NK-92 treated with Interleukin-12 subunit alpha and Interleukin-12 subunit beta, amount 100 ng/mL, for 24 hours (cell line): Measurements from ENCODE around the gene DAND5.
"Not testable (repeated sequence)": the region's sequence is repeated elsewhere in the genome, so short reads cannot be mapped to it uniquely, and the experiment has no call there.

ENCODE experiments used
- DNase-seq: peaks from one replicate; lab custom pipeline; 2025; lab: John Stamatoyannopoulos, UW

DAND5 gene

DNA sequence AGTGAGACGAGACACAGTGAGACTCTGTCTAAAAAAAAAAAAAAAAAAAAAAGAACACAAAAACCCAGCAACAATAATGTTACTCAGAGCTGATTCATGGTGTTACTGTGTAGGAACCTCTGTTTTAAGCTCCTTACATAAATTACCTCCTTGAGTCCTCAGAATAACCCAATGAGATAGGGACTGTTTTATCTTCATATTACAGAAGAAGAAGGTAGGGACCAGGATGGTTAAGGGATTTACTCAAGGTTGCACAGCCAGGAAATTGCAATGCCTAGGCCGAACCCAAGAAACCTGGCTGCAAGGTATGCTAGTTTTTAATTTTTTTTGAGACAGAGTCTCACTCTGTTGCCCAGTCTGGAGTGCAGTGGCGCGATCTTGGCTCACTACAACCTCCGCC lies 1.5 kb upstream of the DAND5 start:
- no peak for DNase-seq

DNA sequence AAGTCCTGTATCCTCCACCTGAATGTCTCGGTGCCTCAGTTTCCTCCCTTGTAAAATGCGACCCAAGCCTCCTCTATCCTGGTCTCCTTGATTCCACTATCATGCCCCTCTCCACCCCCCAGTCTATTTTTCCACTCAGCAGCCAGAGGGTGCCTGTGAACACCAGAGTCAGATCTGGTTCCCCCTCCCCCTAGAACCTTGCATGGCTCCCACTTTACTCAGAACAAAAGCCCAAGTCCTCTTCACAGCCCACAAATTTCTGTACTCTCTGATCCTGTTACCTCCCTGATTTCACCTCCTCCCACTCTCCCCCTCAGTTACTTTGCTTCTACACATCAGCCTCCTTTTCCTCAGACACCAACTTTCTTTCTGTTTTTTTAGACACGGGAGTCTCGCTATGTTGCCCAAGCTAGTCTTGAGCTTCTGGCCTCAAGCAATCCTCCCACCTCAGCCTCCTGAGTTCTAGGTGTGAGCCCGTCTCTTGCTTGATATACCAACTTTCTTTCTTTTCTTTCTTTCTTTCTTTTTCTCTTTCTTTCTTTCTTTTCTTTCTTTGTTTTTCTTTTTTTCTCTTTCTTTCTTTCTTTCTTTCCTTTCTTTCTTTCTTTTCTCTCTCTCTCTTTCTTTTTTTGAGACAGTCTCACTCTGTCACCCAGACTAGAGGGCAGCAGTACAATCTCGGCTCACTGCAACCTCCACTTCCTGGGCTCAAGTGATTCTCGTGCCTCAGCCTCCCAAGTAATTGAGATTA lies 869 bp downstream of the DAND5 start:
- no peak for DNase-seq

DNA sequence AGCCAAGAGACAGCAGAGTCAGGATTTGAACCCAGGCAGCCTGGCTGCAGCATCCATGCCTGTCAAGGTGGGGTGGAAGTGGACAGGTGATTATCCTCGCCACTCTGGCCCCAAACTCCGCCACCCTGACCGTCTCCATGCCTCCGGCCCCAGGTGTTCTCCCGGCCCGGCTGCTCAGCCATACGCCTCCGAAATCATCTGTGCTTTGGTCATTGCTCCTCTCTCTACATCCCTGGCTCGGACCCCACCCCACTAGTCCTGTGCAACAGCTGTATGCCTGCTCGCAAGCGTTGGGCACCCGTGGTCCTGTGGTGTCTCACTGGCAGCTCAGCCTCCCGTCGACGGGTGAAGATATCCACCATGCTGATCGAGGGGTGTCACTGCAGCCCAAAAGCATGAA lies 3.9 kb downstream of the DAND5 start:
- DNase-seq, result no peak

DNA sequence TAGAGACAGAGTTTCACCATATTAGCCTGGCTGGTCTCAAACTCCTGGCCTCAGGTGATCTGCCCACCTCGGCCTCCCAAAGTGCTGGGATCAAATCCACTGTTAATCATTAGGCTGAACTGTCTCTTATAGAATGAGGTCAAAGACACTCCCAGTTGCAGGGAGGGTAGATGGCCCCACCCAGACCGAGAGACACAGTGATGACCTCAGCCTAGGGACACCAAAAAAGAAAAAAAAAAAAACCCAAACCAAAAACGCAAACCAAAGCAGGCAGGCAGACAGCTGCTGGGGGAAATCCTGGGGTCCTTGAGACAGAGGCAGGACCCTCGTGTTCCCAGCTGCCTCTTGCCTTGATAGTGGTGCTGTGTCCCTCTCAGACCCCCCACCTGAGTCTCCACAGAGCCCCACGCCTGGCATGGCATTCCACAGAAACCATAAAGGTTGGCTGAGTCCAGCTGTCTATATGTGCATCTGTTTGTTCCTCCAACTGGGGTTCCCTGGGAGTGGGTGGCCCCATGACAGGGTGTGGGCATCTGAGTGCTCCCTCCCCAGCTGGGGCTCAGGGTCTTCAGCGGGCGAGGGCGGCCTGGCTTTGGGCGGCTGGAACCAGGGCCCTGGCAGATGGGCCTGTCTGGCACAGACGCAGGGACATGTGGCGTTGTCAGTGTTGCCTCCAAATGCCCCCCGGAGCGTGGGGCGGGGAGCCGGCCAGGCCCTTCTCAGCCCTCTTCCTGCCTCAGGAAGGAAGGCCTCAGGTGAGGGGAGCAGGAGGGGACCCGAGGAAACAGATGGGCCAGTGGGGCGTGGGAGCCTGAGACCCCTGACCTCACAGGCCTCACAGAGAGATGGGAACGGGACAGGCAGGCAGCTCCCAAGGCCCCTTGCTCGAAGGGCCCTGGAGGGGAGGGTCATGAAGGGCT lies 5.2 kb downstream of the DAND5 start:
- DNase-seq, result no peak

DNA sequence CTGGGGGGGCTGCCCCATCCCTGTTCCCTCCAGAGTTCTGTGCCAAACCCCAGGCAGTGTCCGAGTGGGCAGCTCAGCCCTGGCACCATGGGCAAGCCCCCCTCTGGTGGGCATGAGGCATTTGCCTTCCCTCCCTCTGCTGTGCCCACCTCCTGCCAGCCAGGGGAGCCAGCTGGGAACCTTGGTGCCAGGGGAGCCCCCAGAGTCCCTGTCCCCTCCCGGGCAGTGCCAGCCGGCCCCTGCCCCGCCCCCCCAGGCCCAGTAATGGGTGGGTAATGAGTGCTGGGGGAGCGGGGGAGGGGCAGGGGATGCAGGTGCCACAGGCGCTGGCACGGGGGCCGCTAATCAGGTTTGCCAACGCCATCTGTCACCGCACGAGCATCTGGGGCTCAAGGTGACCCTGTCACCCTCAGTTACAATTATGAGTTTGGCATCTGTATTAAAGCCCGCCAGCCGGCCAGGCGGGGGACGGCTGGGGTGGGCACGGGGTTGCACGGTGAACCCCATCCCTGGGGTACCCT lies 5.9 kb downstream of the DAND5 start:
- no peak for DNase-seq

DNA sequence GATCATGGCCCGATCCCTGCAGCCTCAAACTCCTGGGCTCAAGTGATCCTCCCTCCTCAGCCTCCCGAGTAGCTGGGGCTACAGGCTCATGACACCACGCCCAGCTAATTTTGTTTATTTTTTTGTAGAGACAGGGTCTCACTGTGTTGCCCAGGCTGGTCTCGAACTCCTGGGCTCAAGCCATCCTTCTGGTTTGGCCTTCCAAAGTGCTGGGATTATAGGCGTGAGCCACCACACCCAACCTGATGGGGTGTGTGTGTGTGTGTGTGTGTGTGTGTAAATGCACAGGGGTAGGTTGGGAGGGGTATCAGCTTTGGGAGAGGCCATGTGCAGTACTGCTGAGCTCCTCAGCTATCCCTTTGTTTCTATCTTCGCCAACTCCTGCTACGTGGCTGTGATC lies 6.7 kb downstream of the DAND5 start:
- DNase-seq, result not testable (repeated sequence)

DNA sequence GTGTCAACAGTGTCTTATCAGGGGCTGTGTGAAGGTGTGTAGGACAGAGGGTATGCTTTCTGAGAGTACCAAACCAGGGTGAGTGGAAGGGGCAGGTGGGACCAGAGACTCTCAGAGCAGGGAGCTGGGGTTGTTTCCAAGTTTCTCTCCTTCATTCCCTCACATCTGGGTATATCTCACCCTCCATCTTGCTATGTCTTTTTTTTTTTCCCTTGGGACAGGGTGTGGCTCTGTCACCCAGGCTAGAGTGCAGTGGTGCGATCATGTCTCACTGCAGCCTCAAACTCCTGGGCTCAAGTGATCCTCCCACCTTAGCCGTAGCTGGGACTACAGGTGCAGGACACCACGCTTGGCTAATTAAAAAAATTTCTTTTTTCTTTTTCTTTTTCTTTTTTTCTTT lies 10.6 kb downstream of the DAND5 start:
- no peak for DNase-seq

DNA sequence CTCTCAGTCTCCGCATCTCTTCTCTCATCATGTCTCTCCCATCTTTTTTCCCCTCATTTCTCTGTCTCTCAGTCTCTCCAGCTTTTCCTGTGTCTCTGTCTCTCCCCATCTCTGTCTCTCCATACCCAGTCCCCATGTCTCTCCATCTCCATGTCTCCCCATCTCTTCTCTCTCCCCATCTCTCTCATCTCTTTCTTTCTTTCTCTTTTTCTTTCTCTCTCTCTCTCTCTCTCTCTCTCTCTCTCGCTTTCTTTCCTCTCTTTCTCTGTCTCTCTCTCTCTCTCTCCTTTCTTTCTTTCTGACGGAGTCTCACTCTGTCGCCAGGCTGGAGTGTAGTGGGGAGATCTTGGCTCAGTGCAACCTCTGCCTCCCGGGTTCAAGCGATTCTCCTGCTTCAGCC lies 13.3 kb downstream of the DAND5 start:
- no peak for DNase-seq

DNA sequence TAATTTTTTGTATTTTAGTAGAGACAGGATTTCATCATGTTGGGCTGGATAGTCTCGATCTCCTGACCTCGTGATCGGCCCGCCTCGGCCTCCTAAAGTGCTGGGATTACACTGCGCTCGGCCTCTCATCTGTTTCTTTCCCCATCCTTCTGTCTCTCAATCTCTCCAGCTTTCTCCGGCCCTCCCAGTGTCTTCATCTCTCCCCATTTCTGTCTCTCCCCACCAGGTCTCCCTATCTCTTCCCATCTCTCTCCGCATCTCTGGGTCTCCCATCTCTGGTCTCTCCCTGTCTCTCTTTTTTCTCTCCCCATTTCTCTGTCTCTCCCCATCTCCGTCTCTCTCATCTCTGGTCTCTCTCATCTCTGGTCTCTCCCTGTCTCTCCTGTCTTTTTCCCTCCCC lies 13.7 kb downstream of the DAND5 start:
- DNase-seq, result no peak

DNA sequence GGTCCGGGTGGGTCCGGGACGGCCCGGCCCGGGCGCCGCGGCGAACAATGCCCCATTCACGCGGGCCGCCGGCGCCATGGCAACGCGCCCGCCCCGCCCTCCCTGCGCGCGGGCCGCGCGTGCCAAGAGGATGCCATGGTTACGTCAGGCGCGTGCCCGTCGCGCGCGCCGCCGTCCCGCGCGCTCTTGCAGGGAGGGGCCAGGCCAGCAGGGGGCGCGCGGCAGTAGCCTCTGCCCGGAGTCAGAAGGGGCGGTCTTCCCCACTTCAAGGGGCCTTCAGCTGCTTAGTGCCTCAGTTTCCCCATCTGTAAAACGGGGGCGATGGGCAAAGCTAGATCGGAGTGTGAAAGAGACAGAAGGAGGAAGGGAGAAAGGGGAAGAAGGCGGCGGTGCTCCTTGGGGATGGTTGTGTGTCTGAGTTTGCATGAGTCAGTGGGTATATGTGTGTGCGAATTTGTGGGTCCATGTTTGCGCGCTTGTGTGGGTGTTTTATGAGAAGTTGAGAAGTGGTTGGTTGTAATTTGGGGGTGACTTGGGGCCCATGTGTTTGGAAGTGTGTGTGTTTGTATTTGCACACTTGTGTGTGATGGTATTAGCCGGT lies 14.3 kb downstream of the DAND5 start:
- DNase-seq, result no peak

DNA sequence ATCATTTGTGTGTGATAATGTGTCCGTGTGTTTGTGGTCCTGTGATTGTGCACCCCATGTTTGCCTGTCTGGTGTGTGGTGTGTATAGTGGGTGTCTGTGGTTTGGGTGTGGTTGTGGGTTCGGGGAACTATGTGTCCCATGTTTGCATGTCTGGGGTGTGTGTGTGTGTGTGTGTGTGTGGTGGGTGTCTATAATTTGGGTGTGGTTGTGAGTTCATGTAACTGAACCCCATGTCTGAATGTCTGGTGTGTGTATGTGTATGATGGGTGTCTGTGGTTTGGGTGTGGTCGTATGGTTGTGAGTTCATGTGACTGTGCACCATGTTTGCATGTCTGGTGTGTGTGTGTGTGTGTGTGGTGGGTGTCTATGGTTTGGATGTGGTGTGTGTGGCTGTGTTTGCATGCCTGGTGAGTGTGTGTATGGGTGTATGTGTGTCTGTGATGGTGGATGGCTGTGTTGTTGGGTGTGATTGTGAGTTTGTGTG lies 14.8 kb downstream of the DAND5 start:
- DNase-seq, result no peak

DNA sequence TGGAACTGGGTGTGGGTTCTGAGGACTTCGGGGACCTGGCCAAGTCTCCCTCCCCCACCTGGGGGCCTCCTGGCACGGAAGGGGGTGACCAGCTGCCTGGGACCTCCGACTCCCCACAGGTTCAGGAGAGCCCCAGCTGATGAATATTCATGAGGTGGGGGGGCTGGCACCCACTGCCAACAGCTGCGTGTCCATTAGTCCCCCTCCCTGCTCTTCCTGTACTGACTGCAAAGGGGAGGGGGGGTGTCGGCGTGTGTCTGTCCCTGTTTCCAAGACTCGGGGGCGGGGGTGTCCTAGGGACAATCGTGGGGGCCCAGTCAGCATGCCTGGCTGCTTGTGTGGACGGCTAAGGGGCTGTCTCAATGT lies 15.3 kb downstream of the DAND5 start:
- DNase-seq, result no peak

DNA sequence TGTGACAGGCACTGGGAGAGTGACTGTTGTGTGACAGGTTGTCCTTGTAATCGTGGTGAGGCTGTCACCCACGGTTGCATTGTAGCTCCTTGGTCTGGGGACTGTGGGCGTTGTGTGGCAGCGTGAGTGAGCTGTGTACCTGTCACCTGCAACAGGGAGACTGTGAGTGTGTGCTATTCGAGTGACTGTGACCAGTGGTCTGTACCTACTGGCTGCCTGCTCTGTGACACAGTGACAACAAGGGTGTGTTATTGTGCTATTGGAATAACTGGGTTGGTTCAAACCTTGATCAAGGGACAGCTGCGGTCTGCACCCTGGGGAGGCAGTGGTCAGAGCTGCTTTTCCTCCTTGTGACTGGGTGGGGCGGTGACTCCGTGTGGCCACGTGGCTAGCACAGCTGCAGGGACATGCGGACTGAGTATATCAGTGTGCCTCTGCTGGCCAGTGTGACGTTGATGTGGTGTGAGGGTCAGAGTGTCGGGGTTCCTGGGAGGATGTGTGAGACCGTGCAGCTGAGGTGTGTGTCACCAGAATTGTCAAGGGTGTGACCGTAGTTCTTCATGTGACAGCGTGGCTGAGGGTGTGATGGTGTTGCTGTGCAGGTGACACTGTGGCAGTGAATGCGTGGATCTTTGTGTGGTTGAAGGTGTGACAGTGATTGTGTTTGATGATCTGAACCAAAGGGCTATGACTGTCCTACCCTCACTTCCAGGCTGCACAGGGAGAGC lies 15.8 kb downstream of the DAND5 start:
- DNase-seq, result no peak

DNA sequence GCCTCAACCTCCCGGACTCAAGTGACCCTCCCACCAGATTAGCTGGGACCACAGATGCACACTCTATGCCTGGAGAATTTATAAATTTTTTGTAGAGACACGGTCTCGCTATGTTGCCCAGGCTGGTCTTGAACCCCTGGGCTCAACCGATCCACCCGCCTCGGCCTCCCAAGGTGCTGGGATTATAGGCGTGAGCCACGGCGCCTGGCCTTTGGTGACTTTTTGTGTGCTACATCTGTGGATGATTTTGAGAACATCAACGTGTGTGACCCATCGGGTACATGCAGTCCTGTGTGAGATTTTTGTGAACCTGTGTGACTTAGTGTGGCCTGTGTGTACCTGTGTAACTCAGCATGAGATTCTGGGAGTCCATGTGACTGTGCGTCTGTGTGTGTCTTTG lies 17.4 kb downstream of the DAND5 start:
- DNase-seq, result no peak

DNA sequence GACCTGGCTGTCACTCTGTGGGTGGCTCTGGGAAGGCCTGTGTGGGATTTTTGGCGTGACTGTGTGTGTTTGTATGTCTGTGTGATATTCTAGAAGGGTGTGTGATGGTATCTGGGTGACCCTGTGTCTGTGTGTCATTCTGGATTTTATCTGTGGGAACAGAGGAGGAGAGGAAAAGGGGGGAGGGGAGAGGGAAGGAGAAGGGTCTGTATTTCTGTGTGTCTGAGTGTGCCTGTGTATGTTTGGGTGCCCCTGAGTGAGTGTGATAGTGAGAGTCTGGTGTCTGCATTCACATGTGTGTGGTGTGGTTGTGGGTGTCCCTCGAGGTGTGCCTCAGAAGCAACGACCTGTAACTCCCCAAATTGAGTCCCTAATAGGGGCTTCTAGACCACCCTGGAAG lies 17.8 kb downstream of the DAND5 start:
- DNase-seq, result no peak

DNA sequence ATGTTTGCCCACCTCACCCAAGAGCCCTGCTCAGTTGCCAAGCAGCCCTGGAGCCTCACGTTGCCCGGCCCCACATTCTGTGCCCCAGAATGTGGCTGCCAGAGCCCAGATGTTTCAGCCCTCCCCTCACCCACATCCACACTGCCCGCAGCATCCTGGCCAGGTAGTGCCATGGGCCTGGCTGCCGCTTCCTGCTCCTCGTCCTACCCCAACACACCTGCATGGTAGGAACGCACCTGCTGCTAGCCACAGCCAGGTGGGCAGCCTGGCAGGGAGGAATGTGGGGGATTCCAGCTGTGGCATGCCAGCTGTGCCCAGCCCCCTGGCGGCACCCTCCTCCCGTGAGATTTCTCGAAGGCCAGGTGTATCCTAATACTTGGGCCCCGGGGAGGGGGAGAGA lies 18.4 kb downstream of the DAND5 start:
- no peak for DNase-seq

DNA sequence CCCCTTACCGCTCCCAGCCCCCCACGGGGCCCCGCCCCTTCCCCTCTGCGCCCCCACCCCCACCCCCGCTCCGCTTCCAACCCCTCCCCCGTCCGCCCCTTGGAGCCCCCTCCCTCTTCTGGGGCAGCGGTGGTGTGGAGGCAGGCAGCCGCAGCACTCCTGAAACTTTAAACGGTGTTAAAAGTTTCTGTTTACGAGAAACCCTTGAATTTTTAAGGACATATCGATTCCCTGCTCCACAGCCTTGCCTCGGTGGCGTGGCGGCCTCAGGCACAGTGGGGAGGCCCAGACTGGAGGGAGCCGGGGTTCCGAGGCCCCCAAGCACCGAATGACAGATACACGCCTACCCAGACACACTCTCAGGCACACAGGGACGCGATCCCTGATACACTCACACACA lies 21.1 kb downstream of the DAND5 start:
- no peak for DNase-seq

DNA sequence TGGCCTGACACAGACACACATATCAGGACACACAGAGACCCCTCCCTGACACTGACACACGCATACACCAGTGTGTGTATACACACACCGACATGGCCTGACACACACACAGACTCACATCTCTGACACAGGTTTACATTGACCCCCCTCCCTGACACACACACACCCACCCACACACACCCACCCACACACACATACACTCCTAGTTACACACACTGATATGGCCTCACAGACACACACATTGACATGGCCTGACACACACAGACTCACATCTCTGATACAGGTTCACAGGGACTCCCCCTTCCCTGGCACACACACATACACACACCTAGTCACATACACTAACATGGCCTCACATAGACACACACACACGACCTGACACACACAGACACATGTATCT lies 21.5 kb downstream of the DAND5 start:
- DNase-seq, result no peak

DNA sequence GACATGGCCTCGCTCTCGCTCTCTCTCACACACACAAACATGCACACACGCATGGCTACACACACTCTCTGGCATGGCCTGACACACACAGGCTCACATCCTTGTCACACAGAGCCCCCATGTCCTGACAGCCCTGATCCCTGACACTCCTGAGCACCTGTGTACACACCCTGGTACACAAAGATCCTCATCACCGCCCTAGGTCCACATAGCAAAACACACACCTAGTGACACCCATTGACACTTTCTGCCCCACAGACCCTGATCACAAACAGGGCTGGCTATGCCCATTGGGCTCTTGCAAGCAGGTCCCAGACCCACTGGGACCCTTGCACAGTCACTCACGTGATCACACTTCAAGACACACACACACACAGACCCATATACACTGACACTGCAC lies 21.9 kb downstream of the DAND5 start:
- DNase-seq, result no peak

DNA sequence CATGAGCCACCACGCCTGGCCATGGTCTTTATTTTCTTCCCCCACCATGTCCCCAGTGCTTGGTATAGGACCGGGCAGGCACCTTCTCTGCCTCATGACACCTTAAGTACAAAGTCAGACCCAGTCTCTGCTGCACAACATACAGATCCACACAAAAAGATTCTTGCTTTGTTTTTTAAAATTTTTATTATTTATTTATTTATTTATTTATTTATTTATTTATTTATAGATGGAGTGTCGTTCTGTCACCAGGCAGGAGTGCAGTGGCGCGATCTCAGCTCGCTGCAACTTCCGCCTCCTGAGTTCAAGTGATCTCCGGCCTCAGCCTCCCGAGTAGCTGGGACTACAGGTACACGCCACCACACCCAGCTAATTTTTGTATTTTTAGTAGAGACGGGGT lies 23.4 kb downstream of the DAND5 start:
- no peak for DNase-seq

DNA sequence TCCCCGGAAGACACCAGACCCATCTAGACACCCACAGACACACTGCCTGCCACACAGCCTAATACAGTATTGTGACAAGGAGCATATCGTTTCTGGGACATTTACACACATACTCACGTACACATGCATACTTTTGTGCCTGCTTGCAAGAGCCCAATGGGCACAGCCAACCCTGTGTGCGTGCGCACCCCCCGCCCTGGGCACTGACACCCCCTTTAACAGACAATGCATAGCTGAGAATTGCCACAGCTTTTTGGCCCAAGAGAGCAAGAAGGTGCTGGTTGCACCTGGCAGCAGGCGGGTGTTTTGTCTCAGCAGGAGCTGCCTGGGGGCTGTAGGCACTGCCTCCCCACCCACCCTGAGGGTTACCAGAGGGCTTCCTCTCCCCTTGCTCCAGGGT lies 24.2 kb downstream of the DAND5 start:
- no peak for DNase-seq
